Epithelial cell of proximal tubule (primary cell): Measurements from ENCODE around the gene CCSER1. TPM values are rescaled to one million over a fixed set of nuclear protein-coding genes. Genes with fewer than 3 reads are reported as not detected.

Source experiments
- DNase-seq: peaks from one replicate; pipeline ENCODE4 v3.0.0-alpha.2; 2011; ENCODE audit warnings: low read depth
- H3K4me3 ChIP-seq: 2 replicates; pipeline ENCODE4 v1.5.1; 2011; ENCODE audit warnings: low read depth, mild to moderate bottlenecking, low read length
- total RNA-seq: library from RNA; depleted of rRNA; stranded (reverse); fragments of >200 nt; gene quantifications from 2 replicates; pipeline ENCODE4 v1.2.3, GENCODE V29; 2015
- TF ChIP-seq, protein P1 (sequence below): conservative IDR thresholded peaks from 2 replicates; pipeline ENCODE4 v1.5.1; 2012; ENCODE audit warnings: low read depth, mild to moderate bottlenecking, low read length

Gene CCSER1
- total RNA-seq, 1 donor from 2014 or later = not detected

- no peak overlapping the region for H3K4me3 ChIP-seq
- no peak for DNase-seq
- TF ChIP-seq, protein P1, sequence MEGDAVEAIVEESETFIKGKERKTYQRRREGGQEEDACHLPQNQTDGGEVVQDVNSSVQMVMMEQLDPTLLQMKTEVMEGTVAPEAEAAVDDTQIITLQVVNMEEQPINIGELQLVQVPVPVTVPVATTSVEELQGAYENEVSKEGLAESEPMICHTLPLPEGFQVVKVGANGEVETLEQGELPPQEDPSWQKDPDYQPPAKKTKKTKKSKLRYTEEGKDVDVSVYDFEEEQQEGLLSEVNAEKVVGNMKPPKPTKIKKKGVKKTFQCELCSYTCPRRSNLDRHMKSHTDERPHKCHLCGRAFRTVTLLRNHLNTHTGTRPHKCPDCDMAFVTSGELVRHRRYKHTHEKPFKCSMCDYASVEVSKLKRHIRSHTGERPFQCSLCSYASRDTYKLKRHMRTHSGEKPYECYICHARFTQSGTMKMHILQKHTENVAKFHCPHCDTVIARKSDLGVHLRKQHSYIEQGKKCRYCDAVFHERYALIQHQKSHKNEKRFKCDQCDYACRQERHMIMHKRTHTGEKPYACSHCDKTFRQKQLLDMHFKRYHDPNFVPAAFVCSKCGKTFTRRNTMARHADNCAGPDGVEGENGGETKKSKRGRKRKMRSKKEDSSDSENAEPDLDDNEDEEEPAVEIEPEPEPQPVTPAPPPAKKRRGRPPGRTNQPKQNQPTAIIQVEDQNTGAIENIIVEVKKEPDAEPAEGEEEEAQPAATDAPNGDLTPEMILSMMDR = no peak
These were observed 1358.2 kb downstream of the CCSER1 start for GRCh38 chr4:91485415-91485814.

DNA sequence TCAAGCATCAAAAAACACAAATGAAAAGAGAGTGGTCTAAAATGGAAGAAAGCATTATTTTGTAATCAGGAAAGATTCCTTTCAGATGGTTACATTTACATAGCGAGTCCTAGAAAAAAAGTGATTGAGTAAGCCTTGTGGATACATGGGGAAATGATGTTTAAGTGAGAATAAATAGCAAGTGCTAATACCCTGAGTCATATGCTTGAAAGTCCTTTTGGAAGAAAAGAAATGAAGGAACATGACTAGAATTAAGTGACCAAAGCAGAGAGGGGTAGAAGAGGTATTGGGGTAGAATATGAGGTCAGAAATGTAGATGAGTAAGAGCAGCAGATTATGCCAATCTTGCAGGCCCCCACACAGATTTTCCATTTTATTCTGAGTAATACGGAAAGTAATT is 1361.8 kb downstream of the CCSER1 start:
- DNase-seq = no peak

DNA sequence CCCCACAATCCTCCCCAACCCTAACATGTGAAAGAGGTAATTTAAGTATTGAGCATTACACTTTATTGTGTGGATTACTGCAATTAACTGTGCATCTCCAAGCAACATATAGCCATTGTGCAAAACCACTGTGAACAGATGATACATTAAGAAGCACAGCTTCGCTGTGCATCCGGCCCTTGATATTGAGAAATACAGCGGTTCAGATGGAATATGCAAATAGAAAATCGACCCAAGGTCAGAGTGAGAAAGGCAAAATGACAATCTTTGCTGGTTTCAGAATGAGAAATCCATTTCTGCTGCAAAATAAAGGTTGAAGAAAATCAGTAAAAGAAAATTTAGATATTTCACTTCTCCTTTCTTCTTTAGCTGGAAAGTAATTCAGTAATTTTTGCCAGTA is 1370.7 kb downstream of the CCSER1 start:
- DNase-seq = no peak

More for the DNA sequence above, 1361.8 kb downstream of the CCSER1 start:
- no peak overlapping the region for H3K4me3 ChIP-seq
- TF ChIP-seq, protein P1 = no peak

GRCh38 chr4:91502365-91502764 is 1375.2 kb downstream of the CCSER1 start:
- DNase-seq = peak; percentile 15
- no peak overlapping the region for H3K4me3 ChIP-seq
- TF ChIP-seq, protein P1 = peak; percentile 66

More for the DNA sequence above, 1370.7 kb downstream of the CCSER1 start:
- no peak overlapping the region for H3K4me3 ChIP-seq
- TF ChIP-seq, protein P1 = no peak

GRCh38 chr4:91513326-91513725 is 1386.1 kb downstream of the CCSER1 start:
- TF ChIP-seq, protein P1 = no peak
- no peak overlapping the region for H3K4me3 ChIP-seq
- no peak for DNase-seq

GRCh38 chr4:91519155-91519554 is 1392.0 kb downstream of the CCSER1 start:
- no peak overlapping the region for H3K4me3 ChIP-seq
- TF ChIP-seq, protein P1 = no peak
- no peak for DNase-seq

DNA sequence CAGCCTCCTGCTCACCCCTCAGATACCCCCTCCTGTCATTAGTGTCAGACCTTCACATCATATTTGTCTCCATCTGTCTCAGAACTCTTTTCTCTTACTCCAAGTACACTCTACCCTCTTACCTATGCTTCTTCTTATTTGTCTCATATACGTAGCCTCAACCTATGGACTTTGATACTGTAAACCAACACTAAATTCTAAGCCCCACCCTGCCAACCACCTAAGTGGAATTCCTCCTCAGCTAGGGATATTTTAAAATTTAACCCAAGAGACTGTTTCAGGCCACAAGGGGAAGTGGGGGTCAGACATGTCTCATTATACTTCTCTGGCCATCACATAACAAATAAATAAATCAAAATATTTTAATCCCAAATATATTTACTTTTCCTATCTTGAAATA is 1398.4 kb downstream of the CCSER1 start:
- no peak for DNase-seq
- no peak overlapping the region for H3K4me3 ChIP-seq
- TF ChIP-seq, protein P1 = no peak
